CD4-positive, alpha-beta T cell treated with Interleukin-6 for 4 hours (primary cell): ENCODE data around the gene HERPUD2.
A peak's percentile ranks its signal among the peaks of the same experiment; 100 is the strongest.

ENCODE experiments used
- DNase-seq: peaks from one replicate; pipeline ENCODE4 v3.0.0-alpha.2; 2020; ENCODE audit warnings: mixed read lengths

Gene HERPUD2, protein sequence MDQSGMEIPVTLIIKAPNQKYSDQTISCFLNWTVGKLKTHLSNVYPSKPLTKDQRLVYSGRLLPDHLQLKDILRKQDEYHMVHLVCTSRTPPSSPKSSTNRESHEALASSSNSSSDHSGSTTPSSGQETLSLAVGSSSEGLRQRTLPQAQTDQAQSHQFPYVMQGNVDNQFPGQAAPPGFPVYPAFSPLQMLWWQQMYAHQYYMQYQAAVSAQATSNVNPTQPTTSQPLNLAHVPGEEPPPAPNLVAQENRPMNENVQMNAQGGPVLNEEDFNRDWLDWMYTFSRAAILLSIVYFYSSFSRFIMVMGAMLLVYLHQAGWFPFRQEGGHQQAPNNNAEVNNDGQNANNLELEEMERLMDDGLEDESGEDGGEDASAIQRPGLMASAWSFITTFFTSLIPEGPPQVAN

DNA sequence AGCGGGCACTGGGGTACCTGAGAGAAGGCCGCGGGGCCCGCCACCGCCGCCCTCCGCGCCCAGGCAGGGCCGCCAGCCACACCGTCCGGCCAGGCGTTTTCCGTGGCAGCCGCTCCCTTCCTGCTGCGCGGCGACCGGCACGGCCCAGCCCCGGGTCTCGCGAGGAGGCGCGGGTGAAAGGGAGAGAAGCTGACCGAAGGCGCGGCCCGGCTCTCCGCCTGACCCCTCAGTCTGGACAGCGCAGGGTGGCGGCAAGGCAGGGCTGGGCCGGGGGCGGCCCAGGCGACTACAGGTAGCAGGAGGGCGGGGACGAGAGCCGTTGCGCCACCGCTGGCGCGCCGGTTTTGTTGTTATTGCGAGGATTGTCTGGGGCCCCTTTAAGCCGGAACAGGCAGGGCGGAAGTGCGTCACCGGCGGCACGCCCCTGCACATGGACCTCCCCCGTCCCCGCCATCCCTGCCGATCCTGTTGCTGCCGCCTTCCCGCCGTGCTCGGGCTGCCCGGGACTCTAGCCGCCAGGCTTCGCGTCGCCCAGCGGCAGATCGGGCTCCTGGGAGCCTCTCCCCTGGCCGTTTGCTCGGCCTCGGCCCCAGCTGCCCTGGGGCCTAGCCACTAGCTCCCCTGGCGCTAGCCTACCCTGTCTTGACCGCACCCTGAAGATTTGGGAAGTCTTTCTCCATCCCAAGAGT lies at the start of gene HERPUD2:
TSS of gene HERPUD2 (minus strand) at position 352 of the 689 bp plus-strand sequence. CDS start 805 bp downstream, outside the sequence.
- DNase-seq, result peak; percentile 93

DNA sequence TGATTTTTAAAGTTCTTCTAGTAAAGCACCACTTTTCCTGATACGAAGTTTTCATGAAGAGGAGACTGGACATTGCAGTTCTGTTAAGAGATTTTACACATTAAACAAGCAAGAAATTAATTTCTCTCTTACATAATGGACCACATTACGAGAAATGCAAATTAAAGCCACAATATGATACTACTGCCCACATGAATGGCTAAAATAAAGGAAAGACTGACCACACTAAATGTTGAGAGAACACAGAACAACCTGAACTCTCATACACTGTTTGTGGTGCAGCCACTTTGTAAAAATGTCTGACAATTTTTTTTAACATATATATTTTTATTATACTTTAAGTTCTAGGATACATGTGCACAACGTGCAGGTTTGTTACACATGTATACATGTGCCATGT lies 44.0 kb upstream of the HERPUD2 start:
- DNase-seq, result no peak

DNA sequence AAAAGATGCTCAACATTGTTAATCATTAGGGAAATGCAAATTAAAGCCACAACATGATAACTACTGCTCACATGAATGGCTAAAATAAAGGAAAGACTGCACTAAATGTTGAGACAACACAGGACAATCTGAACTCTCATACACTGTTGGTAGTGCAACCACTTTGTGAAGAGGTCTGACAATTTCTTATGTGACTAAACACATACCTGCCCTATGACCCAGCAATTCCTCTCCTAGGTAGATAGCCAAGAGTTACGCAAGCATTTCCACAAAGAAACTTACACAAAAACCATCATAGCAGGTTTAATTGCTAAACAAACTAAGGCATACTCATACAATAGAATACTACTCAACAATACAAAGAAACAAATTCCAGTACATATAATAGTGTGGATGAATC lies 41.8 kb upstream of the HERPUD2 start:
- DNase-seq, result no peak

DNA sequence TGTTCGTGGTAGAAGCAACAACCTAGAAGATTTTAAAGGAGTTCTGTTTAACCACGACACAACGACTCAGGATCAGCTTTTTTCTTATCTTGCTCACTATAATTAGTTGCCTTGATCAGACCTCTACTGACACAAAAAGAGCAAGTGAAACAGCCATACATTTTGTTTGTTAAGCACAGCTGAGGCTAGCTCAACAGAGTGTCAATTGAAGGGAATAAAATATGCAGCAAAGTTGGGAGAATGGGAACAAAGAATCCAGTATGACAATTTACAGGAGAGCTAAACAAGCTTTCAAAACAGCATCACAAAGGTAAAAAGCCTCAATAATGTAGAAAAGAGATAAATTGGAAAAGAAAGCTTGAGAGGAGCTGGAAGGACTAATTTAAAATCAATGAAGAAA lies 40.5 kb upstream of the HERPUD2 start:
- DNase-seq, result no peak

DNA sequence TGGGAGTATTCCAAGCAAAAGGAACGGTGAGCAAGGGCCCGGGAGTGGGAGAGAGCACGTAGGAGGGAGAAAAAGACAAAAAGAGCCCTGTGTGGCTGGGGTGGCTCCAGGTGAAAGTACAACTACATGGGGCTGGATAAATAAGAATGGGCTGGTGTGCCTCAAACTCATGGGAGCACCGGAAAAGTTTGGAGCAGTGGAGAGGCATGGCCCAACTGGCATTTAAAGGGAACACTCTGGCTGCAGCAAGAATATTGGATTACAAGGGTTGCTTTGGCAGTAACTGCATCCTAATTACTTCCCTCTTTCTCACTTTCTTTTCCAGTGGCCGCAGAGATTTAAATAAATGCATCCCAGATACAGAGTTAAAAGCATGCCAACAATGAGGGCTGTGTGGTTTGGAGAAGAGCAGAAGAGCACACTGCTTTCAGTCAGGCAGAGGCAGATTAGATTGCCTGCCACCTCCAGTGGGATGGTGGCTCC lies 39.1 kb upstream of the HERPUD2 start:
- no peak for DNase-seq

DNA sequence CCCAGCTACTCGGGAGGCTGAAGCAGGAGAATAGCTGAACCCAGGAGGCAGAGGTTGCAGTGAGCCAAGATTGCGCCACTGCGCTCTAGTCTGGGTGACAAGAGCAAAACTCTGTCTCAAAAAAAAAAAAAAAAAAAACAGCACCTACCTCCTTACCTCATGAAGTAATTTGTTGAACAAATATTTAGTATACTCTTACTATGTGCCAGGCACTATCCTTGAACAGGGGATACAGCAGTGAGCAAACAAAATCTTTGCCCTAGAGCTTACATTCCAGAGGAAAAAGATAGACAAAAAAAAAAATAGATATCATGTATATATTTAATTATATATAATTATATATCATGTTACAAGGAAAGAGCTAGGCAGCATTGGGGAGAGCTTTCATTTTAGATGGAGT lies 36.4 kb upstream of the HERPUD2 start:
- no peak for DNase-seq

DNA sequence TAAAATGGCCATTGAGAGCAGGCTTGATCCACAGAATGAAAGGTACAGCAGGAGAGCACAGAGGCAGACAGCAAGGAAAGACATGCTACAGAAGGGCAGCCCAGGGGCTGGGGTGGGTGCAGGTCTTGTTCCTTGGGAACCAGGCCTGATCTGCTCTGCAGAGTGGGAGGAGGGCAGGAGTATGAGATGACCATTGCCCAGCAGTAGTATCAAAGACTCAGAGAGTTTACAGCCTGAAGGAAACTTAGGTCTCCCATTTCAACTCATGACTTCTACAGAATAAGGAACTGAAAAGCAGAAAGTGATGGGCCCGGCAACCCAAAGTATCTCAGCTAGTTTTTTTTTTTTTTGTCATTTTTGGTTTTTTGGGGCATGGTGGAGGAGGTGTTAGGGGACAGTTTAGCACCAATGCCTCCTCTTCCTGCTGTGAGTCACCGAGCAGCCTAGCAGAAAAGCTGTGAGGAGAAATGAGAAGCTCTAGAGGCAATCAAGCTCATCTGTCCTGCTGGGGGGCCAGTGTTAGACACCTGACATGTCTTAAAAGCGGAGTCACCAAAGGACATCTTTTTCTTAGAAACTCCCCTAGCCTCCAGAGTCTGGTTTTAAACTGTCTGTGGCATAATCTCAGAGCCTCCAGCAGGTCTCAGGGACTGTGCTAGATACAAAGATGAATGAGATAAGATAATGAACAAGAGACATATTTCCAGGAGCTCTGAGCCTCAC lies 34.3 kb upstream of the HERPUD2 start:
- peak; percentile 45 for DNase-seq

DNA sequence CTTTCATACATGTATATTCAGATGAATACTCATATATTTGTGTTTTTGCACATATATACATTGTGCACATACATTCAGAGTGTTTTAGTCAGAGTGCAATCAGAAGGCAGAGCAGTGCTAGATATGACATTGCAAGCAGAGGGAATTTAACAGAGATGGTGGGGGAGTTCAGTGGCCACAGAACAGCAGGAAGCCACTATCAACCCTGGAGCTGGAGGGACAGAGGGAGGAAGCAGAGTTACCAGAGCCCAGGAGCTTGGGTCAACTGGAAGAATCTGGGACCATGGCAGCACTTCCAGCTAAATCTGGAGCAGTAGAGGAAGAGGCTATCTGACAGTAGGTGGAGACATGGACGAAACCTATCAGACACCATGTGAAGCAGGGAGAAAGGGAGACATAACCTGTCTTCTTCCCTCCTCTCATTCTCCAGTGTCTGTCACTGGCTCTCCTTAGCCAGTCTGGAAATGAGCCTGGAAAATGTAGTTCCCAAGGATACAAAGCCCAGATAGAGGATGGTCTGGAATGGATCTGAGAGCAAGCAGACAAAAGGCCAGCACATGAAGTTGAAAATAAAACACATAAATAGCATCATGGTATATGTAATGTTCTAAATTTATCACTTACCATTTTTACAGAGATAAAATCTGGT lies 33.6 kb upstream of the HERPUD2 start:
- DNase-seq, result no peak

DNA sequence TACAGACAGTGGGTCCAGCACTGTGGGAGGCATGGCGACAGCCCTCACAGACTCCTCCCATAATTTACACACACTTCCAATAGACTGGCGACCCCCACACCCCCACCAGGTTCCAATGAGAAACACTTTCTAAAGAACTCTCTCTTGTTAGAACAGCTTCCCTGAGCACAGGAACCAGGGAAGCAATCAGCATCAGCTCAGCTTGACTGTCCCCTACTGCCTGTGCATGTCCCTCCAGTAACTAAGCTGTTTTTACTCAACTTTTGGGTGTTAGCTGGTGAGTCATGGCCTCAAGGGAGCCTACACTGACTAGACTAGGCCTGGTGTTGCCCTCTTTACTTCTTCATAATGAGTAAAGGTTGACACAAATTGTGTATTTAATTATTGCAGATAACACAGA lies 32.6 kb upstream of the HERPUD2 start:
- peak; percentile 13 for DNase-seq

DNA sequence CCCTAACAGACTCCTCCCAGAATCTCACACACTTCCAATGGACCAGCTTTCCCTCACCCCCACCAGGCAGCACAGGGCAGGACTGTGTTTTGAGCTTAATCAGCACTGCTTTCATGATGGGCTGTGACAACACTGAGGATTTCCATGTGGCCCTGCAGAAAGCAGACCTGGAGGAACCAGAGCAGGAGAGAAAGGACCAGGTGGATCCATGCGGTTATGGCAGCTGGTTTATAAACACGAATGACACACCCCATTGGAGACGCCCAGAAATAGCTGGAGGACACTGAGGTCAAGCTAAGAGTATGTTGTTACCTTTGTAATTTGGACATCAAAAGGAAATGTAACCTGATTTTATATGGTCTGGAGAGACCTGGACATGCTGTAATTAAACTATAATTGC lies 31.7 kb upstream of the HERPUD2 start:
- DNase-seq, result no peak

DNA sequence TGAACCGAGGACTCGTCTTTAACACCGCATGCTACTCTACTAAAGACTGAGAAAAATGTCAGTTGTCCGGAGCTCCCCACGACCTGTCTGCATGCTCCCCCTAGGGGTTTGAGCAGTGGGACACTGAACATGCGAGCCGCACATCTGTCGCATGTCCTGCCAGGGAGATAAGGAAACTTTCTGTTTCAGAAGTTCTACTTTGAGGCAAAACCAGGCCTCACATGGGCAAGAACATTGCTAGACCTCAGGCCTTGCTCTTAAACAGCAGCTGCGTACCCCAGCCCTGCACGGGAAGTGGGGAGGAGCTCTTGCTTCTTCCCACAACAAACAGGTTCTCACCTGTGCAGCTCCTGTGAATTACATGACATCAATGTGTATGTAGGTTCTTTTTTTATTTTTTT lies 30.3 kb upstream of the HERPUD2 start:
- peak; percentile 77 for DNase-seq

DNA sequence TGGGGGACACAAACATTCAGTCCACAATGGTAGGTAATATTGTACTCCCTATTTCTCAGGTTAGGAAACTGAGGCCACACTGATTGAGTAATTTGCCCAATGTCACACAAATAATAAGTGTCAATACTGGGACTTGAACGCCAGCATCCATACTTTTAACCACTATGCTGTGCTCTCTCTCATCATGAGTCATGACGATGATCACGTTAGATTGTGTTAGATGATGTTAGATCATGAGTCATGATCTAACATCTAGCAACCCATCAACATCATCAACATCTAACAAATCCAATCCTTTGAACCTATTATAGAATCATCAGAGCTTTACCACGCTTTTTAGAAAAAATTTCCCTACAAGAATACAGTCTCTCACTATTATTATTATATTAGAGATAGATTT lies 28.1 kb upstream of the HERPUD2 start:
- no peak for DNase-seq

DNA sequence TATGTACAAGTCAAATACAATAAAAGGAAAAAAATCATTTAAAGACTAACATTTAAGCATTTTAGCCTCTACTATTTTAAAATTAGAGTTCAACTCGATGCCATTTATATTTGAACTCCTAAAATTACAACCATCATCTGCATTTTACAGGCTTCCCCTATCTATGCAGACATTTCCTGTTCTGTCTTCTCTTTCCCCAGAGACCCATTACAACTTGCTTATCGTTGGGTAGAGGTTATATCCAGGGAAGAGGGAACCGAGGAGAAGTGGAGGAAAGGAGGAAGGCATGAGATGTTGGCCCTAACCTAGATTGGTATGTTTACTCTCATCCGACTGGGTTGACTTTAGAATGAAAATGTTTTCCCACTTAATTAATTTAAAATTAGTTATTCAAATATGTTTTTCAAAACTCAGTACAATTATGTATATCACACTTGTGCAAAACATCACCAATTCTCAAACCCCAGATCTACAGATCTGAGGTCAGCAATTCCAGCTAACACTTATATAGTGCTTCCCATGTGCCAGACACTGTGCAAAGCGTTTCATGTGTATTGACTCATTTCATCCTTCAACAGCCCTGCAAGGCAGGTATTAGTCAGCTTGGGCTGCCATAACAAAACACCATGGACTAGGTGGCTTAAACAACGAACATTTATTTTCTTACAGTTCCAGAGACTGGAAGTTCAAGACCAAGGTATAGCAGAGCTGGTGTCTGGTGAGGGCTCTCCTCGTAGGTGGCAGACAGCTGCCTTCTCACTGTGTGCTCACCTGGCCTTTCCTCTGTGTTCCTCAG lies 27.3 kb upstream of the HERPUD2 start:
- no peak for DNase-seq

DNA sequence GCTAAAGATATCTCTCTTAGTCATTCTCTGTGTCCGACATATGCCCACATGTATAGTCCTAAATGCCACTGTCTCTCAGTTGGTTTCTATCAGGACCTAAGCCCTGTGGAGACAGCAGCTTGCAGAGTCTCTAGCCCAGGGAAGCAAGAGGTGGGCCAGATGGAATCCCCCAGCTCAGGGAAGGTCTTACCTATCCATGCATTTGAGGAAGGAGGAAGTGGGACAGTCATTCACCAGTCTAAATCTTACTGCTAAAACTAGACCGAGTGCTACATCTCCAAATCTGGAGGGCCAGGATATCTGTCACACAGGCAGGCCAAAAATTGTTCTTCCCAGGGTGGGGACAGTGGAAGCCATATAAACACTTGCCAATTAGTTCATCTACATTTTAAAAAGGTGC lies 26.4 kb upstream of the HERPUD2 start:
- no peak for DNase-seq

DNA sequence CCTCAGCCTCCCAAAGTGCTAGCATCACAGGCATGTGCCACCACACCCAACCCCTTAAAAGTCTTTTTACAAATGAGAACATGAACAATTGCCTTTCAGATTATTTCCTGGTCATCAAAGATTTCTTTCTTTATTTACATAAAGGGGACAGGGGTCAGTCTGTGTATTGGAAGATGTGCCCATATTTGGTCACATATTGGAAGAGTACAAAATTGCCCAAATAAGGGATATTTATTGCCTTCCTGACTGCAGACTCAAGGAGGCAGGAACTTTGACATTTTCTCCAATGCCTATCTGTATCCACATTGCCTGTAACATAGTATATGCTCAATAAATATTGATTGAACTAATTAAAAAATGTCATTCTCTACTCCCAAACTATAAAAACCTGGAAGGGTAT lies 25.9 kb upstream of the HERPUD2 start:
- no peak for DNase-seq

DNA sequence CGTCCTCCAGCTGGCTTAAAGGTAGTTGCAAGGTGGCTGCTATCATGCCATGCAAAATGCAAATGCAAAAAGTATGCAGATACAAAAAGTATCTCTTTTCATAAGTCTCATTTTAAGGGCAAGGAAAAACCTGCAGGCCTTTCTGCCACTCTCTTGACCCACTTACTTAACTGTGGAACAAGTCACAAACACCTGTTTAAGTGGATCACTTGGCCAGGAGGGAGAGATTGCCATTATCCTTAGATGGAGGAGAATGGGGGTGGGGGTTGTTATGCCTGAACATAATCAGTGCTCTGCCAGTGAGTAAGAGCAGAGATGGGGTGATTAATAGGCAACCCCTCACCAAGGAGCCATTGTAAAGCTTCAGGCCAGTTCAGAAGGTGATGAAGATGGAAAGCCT lies 25.1 kb upstream of the HERPUD2 start:
- no peak for DNase-seq

DNA sequence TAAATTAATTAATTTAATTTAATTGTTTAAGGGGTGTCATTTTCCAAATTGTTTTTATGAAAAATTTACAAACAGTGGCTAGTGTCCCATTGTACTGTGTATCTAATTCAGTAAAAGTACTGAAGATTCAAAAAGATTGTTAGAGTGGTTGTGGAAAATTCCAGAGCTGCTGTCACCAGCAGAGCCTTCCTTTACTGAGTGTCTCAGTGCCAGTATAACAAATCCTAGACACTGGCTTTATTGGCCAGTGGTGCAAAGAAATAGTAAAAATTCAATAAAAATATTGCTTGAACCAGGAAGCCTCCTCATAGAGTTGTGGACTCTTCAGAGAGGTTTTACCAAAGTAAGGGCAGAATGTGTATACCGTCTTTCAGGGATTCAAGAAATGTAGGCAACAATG lies 23.1 kb upstream of the HERPUD2 start:
- no peak for DNase-seq

DNA sequence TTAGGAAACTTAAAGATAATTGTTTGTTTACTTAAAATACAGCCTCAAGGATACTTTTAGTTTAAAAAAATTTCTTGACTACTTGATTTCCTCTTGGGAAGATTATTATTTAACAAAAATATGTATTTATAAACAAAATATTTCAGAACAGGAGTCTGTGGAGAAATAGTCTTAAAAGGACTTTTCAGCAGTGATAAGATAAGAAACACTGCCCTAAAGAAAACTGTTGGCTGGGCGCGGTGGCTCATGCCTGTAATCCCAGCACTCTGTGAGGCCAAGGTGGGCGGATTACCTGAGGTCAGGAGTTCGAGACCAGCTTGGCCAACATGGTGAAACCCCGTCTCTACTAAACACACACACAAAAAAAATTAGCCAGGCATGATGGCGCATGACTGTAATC lies 22.6 kb upstream of the HERPUD2 start:
- DNase-seq, result no peak

DNA sequence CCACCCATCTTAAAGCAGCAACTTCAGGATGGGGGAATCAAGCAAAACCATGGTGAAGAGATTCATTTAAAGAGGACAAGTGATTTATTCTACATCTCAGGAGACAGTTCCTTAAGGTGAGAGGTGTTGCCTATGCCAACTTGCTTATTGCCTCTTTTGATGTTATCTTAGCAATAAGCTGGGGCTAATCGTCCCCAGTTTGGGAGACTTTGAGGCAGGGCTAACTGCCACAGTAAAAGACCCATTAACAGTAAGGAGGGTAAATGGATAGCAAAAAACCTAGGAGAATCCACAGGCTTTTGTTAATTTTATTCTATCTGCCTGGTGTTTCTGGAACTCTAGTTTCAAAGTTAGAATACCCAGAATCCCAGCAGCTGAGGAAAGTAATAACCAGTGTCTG lies 22.1 kb upstream of the HERPUD2 start:
- DNase-seq, result no peak

DNA sequence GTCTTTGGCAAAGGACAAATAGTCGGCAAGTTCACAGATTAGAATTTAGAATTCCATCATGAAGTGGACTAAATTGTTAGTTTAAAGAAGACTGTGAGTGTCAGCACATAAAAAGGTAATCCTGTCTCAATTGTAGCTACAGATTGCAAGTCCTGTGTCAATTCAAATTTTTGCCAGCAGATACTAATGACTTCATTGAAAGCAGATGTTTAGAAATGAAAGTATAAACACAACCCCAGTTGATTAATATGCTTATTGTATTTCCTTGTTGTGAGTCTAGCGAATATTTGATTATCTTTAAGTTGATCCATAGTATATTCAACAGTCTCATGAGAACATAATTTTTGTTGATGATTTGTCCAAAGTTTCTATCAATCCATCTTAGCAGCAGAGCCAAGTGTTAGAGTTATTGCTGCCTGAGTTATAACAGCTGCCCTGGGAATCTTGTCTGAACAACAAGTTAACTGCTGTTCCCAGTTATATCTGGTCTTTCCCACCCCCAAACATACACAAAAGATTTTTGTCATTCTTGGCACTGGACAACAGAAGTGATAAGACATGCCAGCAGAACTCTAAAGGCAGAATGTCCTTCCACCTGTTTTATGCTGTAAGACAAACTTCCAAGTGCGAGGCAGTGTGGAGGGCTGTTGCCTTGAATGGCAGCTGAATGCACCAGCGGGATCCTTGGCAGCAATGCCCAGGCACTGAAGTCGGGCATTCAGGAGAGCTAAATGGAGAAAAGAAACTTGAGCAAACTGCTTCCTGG lies 21.3 kb upstream of the HERPUD2 start:
- DNase-seq, result no peak

DNA sequence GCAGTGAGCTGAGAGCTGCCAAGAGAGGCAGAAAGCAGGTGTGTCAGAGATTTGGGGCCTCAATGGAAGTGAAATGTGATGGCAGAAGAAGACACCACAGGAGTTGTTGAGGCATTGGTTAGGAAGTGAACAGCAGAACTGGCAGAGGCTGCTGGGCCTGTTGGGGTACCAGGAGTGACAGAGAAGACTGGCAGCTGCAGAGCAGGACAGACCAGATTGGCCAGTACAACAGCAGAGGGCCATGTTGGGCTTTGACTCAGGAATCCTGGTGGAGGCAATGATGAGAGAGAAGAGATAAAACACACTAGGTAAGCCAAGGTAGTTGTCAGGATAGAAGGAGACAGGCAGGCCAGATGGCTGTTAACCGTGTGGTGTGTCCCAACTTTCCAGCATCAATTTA lies 19.9 kb upstream of the HERPUD2 start:
- no peak for DNase-seq

DNA sequence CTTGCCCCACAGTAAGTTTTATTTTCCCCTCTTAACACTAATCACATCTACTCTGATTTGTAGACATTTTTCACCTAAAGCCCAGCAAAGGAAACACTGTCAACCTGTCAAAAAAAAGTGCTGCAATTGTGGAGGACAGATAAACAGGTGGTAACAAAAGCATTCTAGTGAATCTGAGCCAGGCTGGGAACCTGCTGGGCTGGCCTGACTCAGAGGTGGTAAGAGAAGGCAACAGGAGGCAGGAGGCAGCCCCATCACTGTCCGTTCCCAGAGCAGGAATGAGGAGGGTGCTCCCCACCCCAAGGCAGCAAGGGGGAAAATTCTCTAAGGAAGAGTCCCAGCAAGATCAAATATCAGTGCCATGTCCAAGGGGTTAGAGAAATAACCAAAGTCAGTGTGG lies 19.5 kb upstream of the HERPUD2 start:
- DNase-seq, result no peak
